NCI-H1417 treated with DMSO at 0.1 percent for 48 hours (cell line): ENCODE results near the gene BTBD8.

ENCODE experiments used
- DNase-seq: peaks from one replicate; lab custom pipeline; 2025; lab: John Stamatoyannopoulos, UW

BTBD8 gene

DNA sequence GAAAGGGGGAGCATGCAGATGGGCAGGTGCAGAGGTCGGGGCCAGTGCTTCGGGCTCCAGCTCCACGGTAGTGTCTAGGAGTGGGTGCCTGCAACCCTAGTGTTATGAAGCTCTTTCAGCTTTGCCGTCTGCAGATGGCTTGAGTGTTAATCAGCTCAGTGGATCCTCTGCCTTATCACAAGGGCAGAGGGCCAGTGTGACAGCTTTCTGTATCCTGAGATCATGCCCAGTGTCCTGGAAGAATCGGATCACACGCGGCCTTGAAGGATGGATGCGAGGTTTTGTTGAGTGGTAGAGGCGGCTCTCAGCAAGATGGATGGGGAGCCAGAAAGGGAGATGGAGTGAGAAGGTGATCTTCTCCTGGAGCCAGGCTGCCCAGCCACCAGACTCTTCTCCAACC lies 112.1 kb downstream of the BTBD8 start:
- DNase-seq: no peak

DNA sequence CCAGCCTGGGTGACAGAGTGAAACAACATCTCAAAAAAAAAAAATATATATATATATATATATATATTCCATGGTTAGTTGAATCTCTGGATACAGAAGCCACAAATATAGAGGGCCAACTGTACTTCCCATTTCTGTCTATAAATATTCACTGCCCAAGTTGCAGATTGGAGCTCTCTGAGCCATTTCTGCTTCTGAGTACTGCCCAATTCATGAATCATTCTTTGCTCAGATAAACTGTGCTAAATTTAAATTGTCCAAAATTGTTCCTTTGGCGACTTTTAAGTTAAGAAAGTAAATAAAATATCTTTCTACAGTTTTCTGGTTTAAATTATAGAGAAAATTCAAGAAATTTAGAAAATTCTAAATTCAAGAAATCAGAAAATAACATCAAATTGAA lies 114.4 kb downstream of the BTBD8 start:
- no peak for DNase-seq

DNA sequence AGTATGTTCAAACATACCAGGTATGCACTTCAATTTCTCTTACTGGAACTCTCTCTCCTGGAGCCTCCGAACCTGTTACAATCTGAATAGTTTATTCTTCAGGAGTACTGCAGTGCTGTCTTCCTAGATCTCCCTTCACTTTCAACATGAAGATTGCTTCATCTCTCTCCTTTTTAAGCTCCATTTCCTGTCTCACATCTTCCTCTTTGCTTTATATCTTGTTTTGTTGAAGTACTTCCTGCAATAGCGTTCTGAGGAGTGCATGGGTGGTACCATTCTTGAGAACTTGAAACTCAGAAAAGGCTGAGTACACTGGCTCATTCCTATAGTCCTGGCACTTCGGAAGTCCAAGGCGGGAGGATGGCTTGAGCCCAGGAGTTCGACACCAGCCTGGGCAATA lies 121.8 kb downstream of the BTBD8 start:
- no peak for DNase-seq

DNA sequence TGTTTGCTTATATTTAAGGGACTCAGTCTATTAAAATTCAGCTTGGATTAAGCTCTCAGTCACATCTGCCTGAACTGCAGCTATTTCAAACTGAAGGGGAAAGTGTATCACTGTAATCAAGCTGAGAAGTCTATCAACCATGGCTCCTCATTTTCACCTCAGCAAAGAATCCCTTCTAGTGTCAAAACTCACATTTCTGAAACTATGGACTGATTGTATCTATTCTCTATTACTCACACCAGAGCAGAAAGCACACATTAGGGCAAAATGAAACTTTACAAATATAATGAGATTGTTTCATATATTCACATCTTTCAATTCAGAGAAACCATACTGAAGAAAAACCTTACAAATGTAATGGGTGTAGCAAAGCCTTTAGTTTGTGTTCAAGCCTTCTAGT lies 123.0 kb downstream of the BTBD8 start:
- DNase-seq: no peak

DNA sequence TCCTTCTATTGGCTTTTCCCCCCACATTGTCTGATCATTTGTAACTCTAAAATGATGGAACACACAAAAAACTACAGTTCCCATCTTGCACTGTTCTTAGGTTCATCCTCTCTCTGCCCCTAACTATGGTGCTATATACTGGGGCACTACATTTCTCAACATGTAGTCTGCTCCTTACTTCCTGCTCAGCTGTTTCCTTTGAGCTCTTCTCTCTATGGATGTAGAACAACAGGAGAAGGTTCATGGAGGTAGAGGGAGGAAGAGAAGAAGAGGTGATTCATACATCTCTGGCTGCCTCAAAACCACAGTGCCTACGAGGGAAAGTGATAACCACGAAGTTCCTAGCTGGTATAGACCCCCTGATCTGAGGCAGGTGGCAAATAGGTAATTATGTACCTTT lies 130.6 kb downstream of the BTBD8 start:
- DNase-seq: no peak

DNA sequence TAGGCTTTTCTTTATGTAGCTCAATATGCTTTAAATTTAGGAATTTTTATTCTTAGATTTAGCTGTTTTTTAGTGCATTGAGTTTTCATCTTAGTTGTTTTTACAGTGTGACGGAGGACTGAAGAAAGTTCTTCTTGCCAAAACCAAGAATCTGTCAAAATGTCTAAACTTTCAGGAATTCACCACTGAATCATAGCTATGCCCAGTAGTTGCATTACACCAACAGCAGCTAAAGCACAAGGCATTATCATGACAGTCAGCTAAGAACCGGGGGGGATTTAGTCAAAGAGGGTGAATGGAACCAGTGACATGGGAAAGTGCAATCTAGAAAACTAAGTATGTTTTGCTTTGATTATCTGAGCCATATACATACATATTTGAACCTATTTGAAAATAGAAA lies 131.0 kb downstream of the BTBD8 start:
- DNase-seq: no peak

DNA sequence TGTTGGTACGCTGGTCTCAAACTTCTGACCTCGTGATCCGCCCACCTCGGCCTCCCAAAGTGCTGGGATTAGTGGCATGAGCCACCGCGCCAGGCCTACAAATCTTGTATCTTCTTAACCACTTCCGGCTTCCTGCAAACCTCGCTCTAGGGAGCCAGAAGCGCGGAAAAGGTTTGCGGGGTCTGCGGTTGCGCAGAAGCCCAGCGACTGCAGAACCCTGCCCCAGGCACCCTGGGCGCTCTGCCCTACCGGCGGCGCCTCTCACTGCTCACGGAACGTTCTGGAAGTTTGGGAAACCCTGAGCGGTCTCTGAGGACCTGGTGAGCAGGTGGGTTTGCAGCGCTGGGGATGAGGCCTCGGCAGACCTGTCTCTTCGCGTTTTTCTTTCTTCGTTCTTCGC lies 137.6 kb downstream of the BTBD8 start, which contains the start of gene C1orf146:
Gene C1orf146 (plus strand): TSS at position 195 of the 400 bp plus-strand sequence. CDS start 13,506 bp downstream, outside the sequence.
- no peak for DNase-seq

DNA sequence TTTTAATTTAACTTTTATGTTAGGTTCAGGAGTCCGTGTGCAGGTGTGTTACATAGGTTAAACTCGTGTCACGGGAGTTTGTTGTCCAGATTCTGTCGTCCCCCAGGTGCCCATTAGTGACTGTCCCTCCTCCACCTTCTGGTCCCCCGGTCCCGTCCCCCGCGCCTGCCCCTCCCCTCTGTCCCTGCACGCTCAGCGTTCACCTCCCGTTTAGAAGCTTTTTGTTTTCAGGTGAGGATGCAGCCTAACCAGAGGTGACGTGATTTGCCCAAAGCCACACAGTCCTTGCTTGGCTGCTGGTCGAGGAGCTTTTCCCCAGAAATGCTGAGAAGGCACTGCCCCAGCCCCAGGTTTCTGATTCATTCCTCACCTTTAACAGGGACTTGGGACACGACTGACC lies 138.4 kb downstream of the BTBD8 start:
- no peak for DNase-seq

DNA sequence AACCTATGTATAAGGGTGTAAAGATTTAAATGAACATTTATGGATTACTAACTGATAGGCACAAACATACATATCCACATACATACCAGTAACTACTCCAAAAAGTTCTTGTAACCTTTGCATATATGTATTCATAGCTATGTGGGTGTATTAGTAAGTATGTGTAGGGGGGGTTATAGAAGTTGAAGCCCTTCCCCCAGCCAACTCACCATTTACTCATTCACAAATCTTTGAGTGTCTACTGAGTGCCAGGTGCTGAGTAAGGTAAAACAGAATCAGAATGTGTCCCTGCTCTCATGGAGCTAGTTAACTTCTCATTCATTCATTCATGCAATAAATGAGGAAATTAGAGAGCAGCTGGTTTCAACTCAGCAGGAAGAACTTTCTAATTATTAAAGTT lies 138.9 kb downstream of the BTBD8 start:
- no peak for DNase-seq

DNA sequence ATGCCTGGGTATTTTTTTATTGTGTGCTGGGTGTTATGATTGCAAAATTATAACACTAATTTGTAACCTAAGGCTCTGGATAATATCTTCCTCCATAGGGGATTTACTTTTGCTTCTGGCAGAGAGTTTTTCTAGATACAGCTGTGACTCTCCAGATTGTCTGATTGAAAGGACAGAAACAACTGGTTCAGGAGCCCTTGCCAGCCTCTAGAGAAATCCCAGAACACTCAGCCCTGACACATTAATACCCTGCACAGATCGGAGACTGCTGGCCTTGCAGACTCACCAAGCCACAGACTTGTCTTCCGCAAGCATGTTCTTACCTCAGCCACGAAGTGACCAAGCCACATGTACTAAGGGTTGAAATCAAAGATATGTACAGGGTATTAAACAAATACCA lies 148.3 kb downstream of the BTBD8 start:
- DNase-seq: no peak

DNA sequence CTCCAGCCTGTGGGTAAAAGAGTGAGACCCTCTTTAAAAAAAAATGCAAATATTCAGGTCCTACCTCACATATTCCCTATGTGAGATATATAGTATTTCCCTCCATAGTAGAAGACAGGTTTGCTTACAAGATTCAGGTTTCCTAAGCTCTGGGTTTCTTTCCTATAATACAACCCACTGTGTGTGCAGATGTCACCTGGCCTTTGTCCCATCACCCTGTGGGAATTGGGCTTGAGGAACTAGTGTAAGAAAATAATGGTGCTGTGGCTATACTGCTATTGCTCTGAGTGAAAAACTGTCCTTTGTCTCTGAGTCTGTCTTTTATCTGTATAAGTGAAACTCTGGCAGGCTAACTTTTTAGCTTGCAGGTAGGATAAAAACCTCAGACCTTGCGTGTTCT lies 150.6 kb downstream of the BTBD8 start:
- DNase-seq: no peak
